ENCODE measurements around the gene CAPN5.

DNA sequence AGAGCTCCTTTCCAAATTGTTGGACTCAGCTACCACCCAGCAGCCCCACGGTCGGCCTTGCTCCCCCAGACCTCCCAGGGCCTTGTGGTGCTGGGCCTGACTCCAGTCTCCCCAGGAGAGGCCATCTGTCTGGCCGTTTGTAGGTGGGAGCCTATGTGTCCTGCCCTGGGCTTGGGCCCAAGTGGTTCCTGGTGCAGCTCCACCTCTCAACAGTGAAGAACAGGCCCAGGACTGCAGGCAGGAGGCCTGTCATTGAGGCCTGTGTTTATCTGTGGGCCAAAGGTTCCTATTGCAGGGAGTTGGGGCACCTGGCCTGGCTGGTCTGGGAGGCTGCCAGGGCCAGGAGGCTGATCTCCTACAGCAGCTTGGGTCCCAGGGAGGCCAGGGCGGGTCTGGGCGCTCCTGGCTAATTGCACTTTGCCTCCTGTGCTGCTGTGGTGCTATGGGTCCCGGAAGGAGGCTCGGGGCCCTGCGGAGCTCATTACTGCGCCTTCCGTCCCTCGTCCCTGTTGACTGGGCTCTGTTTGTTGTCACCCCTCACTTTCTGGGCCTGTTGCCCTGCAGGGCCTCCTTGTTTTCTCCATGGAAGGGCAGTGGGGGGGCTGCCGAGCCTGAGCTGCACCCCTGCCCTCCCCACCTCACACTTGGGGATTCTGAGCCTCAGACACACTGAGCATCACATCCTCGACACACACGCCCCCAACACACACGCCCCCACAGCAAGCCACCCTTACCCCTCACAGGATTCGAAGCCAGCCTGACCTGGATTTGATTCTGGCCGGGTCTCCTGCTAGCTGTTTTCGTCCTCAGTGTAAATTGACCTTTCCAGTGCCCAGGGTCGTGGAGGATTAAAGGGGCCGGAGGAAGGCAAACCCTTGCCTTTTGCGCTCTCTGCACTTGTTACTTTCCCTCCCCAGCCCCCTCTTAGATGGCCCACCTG lies 29.1 kb downstream of the CAPN5 start:
- TF ChIP-seq, protein P1, sequence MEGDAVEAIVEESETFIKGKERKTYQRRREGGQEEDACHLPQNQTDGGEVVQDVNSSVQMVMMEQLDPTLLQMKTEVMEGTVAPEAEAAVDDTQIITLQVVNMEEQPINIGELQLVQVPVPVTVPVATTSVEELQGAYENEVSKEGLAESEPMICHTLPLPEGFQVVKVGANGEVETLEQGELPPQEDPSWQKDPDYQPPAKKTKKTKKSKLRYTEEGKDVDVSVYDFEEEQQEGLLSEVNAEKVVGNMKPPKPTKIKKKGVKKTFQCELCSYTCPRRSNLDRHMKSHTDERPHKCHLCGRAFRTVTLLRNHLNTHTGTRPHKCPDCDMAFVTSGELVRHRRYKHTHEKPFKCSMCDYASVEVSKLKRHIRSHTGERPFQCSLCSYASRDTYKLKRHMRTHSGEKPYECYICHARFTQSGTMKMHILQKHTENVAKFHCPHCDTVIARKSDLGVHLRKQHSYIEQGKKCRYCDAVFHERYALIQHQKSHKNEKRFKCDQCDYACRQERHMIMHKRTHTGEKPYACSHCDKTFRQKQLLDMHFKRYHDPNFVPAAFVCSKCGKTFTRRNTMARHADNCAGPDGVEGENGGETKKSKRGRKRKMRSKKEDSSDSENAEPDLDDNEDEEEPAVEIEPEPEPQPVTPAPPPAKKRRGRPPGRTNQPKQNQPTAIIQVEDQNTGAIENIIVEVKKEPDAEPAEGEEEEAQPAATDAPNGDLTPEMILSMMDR (IDR thresholded peaks at IDR 0.05): no peak
- TF ChIP-seq ZFX (IDR thresholded peaks at IDR 0.05; ENCODE audit: borderline replicate concordance): no peak
